HepG2 (cell line): ENCODE results near the gene PHYHIPL. TPM values are rescaled to one million over a fixed set of nuclear protein-coding genes. Genes with fewer than 3 reads are reported as not detected.
A peak's percentile ranks its signal among the peaks of the same experiment; 100 is the strongest.

Source experiments
- AKAP8 ChIP-seq: sonication (generic); formaldehyde crosslinking; IDR thresholded peaks from 2 replicates; pipeline ENCODE4 v1.5.1; 2020; ENCODE audit warnings: mild to moderate bottlenecking, missing genetic modification reagents
- ASH2L ChIP-seq: fragments of 300-600, 200-600 bp; sonication (generic); IDR thresholded peaks from 2 replicates; pipeline ENCODE4 v1.7.0; 2017; ENCODE audit warnings: low read depth, mild to moderate bottlenecking, moderate library complexity, mixed read lengths, low read length; ENCODE audit not compliant: insufficient read length
- CREB3 ChIP-seq: sonication (generic); formaldehyde crosslinking; IDR thresholded peaks from 2 replicates; pipeline ENCODE4 v1.5.0; 2020; ENCODE audit warnings: missing genetic modification reagents
- GPBP1L1 ChIP-seq: sonication (generic); formaldehyde crosslinking; IDR thresholded peaks from 2 replicates; pipeline ENCODE4 v1.5.0; 2020; ENCODE audit warnings: mild to moderate bottlenecking, missing genetic modification reagents
- GPN1 ChIP-seq: sonication (generic); formaldehyde crosslinking; IDR thresholded peaks from 2 replicates; pipeline ENCODE4 v1.5.1; 2020; ENCODE audit warnings: missing genetic modification reagents, borderline replicate concordance
- ISX ChIP-seq: sonication (generic); formaldehyde crosslinking; conservative IDR thresholded peaks from 2 replicates; pipeline ENCODE4 v1.5.0; 2020; ENCODE audit warnings: missing genetic modification reagents
- JUN ChIP-seq: sonication (generic); formaldehyde crosslinking; IDR thresholded peaks from 2 replicates; pipeline ENCODE4 v1.4.0; 2020; ENCODE audit warnings: mild to moderate bottlenecking, missing genetic modification reagents
- KDM5B ChIP-seq: sonication (generic); formaldehyde crosslinking; IDR thresholded peaks from 2 replicates; pipeline ENCODE4 v1.4.0; 2020; ENCODE audit warnings: missing genetic modification reagents, mild to moderate bottlenecking, borderline replicate concordance
- MTF1 ChIP-seq: sonication (generic); formaldehyde crosslinking; IDR thresholded peaks from 2 replicates; pipeline ENCODE4 v1.5.0; 2020; ENCODE audit warnings: missing genetic modification reagents
- NFE2L2 ChIP-seq: fragments of 150-350 bp; IDR thresholded peaks from 2 replicates; pipeline ENCODE4 v1.6.1; 2014; ENCODE audit warnings: low read length
- SIN3A ChIP-seq: IDR thresholded peaks from 2 replicates; pipeline ENCODE4 v1.6.1; 2011; ENCODE audit warnings: low read depth, mild to moderate bottlenecking, control low read depth, low read length, borderline replicate concordance
- SMAD1 ChIP-seq: sonication (generic); formaldehyde crosslinking; IDR thresholded peaks from 2 replicates; pipeline ENCODE4 v1.4.0; 2020; ENCODE audit warnings: missing genetic modification reagents, low read depth, mild to moderate bottlenecking, borderline replicate concordance
- ZHX2 ChIP-seq, 2 experiments: sonication (generic) in 1 of 2; formaldehyde crosslinking in 1 of 2; IDR thresholded peaks; 2 replicates each; pipeline versions ENCODE4 v1.6.1 to v1.9.0; 2014 to 2022; ENCODE audit warnings: antibody characterized with exemption in 1 of 2, borderline replicate concordance in 1 of 2, inconsistent platforms in 1 of 2, low read depth in 1 of 2, missing genetic modification reagents in 1 of 2
- ZNF263 ChIP-seq: sonication (generic); formaldehyde crosslinking; IDR thresholded peaks from 2 replicates; pipeline ENCODE4 v1.4.0; 2020; ENCODE audit warnings: missing genetic modification reagents
- ZNF414 ChIP-seq: sonication (generic); formaldehyde crosslinking; IDR thresholded peaks from 2 replicates; pipeline ENCODE4 v1.5.0; 2020; ENCODE audit warnings: missing genetic modification reagents
- ZNF496 ChIP-seq: sonication (generic); formaldehyde crosslinking; IDR thresholded peaks from 2 replicates; pipeline ENCODE4 v1.8.1; 2023; ENCODE audit warnings: mild to moderate bottlenecking, moderate library complexity, missing genetic modification reagents; ENCODE audit not compliant: insufficient replicate concordance
- ZNF607 ChIP-seq: sonication (generic); formaldehyde crosslinking; IDR thresholded peaks from 2 replicates; pipeline ENCODE4 v1.5.1; 2020; ENCODE audit warnings: missing genetic modification reagents, mild to moderate bottlenecking, borderline replicate concordance
- ZNF629 ChIP-seq: sonication (generic); formaldehyde crosslinking; conservative IDR thresholded peaks from 2 replicates; pipeline ENCODE4 v1.5.0; 2020; ENCODE audit warnings: missing genetic modification reagents
- ZNF747 ChIP-seq: sonication (generic); formaldehyde crosslinking; IDR thresholded peaks from 2 replicates; pipeline ENCODE4 v1.8.1; 2023; ENCODE audit warnings: missing genetic modification reagents, mild to moderate bottlenecking, borderline replicate concordance
- polyA plus RNA-seq, 8 experiments: library from polyadenylated mRNA; depleted of rRNA in 3 of 8; stranded (reverse) in 7 of 8; unstranded in 1 of 8; fragments of >200 nt; fragmentation: Illumina TruSeq in 4 of 8; extraction: Trizol in 4 of 8; gene quantifications; 2 replicates each; pipeline versions ENCODE4 v1.2.1 to v1.2.3, GENCODE V29; 2011 to 2016; ENCODE audit warnings: low read depth in 4 of 8, missing spikeins in 1 of 8, mixed read lengths in 1 of 8; ENCODE audit not compliant: insufficient read depth in 1 of 8
- total RNA-seq, 5 experiments: library from RNA; depleted of rRNA; stranded (reverse); fragments of >200 nt; fragmentation: Illumina TruSeq; extraction: Trizol; gene quantifications; 2 replicates each; pipeline ENCODE4 v1.2.3, GENCODE V29; 2016; ENCODE audit warnings: low read depth in 1 of 5

The PHYHIPL gene
- total and polyA plus RNA-seq, 2 of the 13 experiments (the other 11 are each of a cell fraction or from before 2014, with no cell fraction given), result 40.6 to 78.5 TPM

- TF ChIP-seq ZHX2 (IDR thresholded peaks at IDR 0.05; ENCODE audit: low read depth), result no peak
- peak; percentile 58; the same call in 1 of the 2 replicates for TF ChIP-seq ZHX2 (CRISPR knock-in tag; IDR thresholded peaks at IDR 0.05; ENCODE audit: borderline replicate concordance)
- no peak for TF ChIP-seq NFE2L2
- TF ChIP-seq JUN (CRISPR knock-in tag), result no peak
- no peak for TF ChIP-seq ISX (CRISPR knock-in tag)
- TF ChIP-seq ASH2L, result peak; percentile 48
- TF ChIP-seq ZNF747, result no peak
- no peak for TF ChIP-seq ZNF496
- no peak; the same call in 1 of the 2 replicates for TF ChIP-seq MTF1 (CRISPR knock-in tag)
- no peak for TF ChIP-seq GPBP1L1 (CRISPR knock-in tag)
- peak; percentile 51 for TF ChIP-seq ZNF629 (CRISPR knock-in tag)
- peak; percentile 23; the same call in 1 of the 2 replicates for TF ChIP-seq GPN1 (CRISPR knock-in tag)
- TF ChIP-seq ZNF414, result 0 out of 2 replicates have a peak, but pooled peaks have one; percentile 56
- TF ChIP-seq SIN3A, result no peak
- TF ChIP-seq ZNF263 (CRISPR knock-in tag), result peak; percentile 67
- TF ChIP-seq AKAP8 (CRISPR knock-in tag), result 0 out of 2 replicates have a peak, but pooled peaks have one; percentile 27
- no peak; the same call in 1 of the 2 replicates for TF ChIP-seq ZNF607
- TF ChIP-seq CREB3 (CRISPR knock-in tag), result 0 out of 2 replicates have a peak, but pooled peaks have one; percentile 63
- TF ChIP-seq SMAD1 (CRISPR knock-in tag), result peak; percentile 90; the same call in 1 of the 2 replicates
- peak; percentile 90 for TF ChIP-seq KDM5B (CRISPR knock-in tag)
Observed at GRCh38 chr10:59176241-59177030, at the start of gene PHYHIPL (continued).
